ENCODE data around the gene LRRC28. TPM values are rescaled to one million over a fixed set of nuclear protein-coding genes. Genes with fewer than 3 reads are reported as not detected.

Gene LRRC28
- total and polyA plus RNA-seq, 2 experiments from 2014 or later: 24.9 to 45.5 TPM

DNA sequence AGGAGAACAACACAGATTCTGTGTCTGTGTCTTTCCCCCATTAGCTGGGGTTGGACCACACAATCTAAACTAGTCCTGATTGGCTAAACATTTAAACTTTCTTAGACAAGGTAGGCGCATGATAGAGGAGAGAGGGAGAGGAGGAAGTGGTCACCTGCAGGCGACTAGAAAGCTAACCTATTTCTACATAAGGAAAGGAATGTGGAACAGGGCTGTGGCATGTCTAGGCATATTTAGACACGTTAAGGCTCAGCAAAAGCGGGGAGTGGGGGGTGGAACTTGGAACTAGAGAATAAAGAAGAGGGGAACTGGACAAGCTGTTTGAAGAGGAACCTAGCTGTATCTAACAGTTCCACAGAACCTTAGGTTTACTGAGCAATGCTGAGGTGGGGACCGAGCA lies 12.8 kb downstream of the LRRC28 start:
- no peak overlapping the region for H3K4me3 ChIP-seq
- no peaks in the 10 kb centered on the region for H3K27me3 ChIP-seq
- H3K36me3 ChIP-seq: no peaks in the 10 kb centered on the region
- TF ChIP-seq, protein P1, sequence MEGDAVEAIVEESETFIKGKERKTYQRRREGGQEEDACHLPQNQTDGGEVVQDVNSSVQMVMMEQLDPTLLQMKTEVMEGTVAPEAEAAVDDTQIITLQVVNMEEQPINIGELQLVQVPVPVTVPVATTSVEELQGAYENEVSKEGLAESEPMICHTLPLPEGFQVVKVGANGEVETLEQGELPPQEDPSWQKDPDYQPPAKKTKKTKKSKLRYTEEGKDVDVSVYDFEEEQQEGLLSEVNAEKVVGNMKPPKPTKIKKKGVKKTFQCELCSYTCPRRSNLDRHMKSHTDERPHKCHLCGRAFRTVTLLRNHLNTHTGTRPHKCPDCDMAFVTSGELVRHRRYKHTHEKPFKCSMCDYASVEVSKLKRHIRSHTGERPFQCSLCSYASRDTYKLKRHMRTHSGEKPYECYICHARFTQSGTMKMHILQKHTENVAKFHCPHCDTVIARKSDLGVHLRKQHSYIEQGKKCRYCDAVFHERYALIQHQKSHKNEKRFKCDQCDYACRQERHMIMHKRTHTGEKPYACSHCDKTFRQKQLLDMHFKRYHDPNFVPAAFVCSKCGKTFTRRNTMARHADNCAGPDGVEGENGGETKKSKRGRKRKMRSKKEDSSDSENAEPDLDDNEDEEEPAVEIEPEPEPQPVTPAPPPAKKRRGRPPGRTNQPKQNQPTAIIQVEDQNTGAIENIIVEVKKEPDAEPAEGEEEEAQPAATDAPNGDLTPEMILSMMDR (IDR thresholded peaks at IDR 0.05; ENCODE audit: low read depth, low read length): no peak
- no peaks in the 10 kb centered on the region for H3K4me1 ChIP-seq (ENCODE audit: low read depth)
- peak overlapping the region; percentile 16 for H3K27ac ChIP-seq
- no peaks in the 10 kb centered on the region for H3K9me3 ChIP-seq (ENCODE audit: low read depth)
- DNase-seq (ENCODE audit: low read depth in 1 of 2, low spot score in 1 of 2): peak in 1 of 2 donors; percentile 11

- Histone ChIP-seq H3K4me1 (ENCODE audit: low read depth) (no peaks in the 10 kb centered on the region), H3K27me3 (no peaks in the 10 kb centered on the region), H3K9me3 (ENCODE audit: low read depth) (no peaks in the 10 kb centered on the region), H3K36me3 (no peaks in the 10 kb centered on the region), H3K4me3 (no peak overlapping the region), H3K27ac (no peak overlapping the region)
- TF ChIP-seq, protein P1 (IDR thresholded peaks at IDR 0.05; ENCODE audit: low read depth, low read length): no peak
- DNase-seq (ENCODE audit: low read depth in 1 of 2, low spot score in 1 of 2): no peak
Measured at GRCh38 chr15:99265541-99266070, 14.3 kb downstream of the LRRC28 start.

GRCh38 chr15:99267957-99268356 lies 16.7 kb downstream of the LRRC28 start:
- no peaks in the 10 kb centered on the region for H3K9me3 ChIP-seq (ENCODE audit: low read depth)
- no peaks in the 10 kb centered on the region for H3K27me3 ChIP-seq
- DNase-seq (ENCODE audit: low read depth in 1 of 2, low spot score in 1 of 2): no peak
- H3K36me3 ChIP-seq: no peaks in the 10 kb centered on the region
- H3K27ac ChIP-seq: no peak overlapping the region
- no peaks in the 10 kb centered on the region for H3K4me1 ChIP-seq (ENCODE audit: low read depth)
- TF ChIP-seq, protein P1 (IDR thresholded peaks at IDR 0.05; ENCODE audit: low read depth, low read length): no peak
- no peak overlapping the region for H3K4me3 ChIP-seq

DNA sequence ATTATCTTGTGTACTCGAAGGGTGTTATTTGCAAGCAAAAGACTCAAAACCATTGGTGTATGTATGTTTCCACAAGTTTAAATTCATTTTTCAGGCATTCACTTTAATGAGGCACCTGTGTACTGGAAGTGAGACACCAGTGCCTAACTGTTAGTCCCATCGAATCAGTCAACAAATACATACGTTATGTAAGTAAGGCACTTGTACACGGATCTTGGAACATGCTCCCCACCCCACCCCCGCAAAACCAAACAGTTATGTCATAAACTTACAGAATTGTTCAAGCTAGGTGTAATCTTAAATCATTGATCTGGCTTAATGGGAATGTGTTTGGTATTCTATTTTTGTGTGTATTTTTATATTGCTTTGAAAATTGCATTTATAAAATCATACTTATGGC lies 17.1 kb downstream of the LRRC28 start:
- TF ChIP-seq, protein P1 (IDR thresholded peaks at IDR 0.05; ENCODE audit: low read depth, low read length): no peak
- H3K27me3 ChIP-seq: no peaks in the 10 kb centered on the region
- no peaks in the 10 kb centered on the region for H3K9me3 ChIP-seq (ENCODE audit: low read depth)
- no peak overlapping the region for H3K4me3 ChIP-seq
- no peaks in the 10 kb centered on the region for H3K4me1 ChIP-seq (ENCODE audit: low read depth)
- no peak for DNase-seq (ENCODE audit: low read depth in 1 of 2, low spot score in 1 of 2)
- H3K36me3 ChIP-seq: no peaks in the 10 kb centered on the region
- no peak overlapping the region for H3K27ac ChIP-seq

GRCh38 chr15:99273801-99274200 lies 22.5 kb downstream of the LRRC28 start:
- no peaks in the 10 kb centered on the region for H3K27me3 ChIP-seq
- TF ChIP-seq, protein P1 (IDR thresholded peaks at IDR 0.05; ENCODE audit: low read depth, low read length): no peak

More at GRCh38 chr15:99273801-99274200, 22.5 kb downstream of the LRRC28 start:
- no peaks in the 10 kb centered on the region for H3K4me1 ChIP-seq (ENCODE audit: low read depth)
- peak in 1 of 2 donors; percentile 6 for DNase-seq (ENCODE audit: low read depth in 1 of 2, low spot score in 1 of 2)
- no peak overlapping the region for H3K27ac ChIP-seq
- no peaks in the 10 kb centered on the region for H3K36me3 ChIP-seq
- H3K4me3 ChIP-seq: no peak overlapping the region
- H3K9me3 ChIP-seq (ENCODE audit: low read depth): no peaks in the 10 kb centered on the region
